HepG2 (cell line): ENCODE results near the gene SNAP23.

Source experiments
- EED ChIP-seq: sonication (generic); formaldehyde crosslinking; IDR thresholded peaks from 2 replicates; pipeline ENCODE4 v1.5.0; 2020; ENCODE audit warnings: mild to moderate bottlenecking, missing genetic modification reagents
- FOXA1 ChIP-seq, 2 experiments: fragments of 450-650 bp in 1 of 2; sonication (generic) in 1 of 2; formaldehyde crosslinking in 1 of 2; IDR thresholded peaks; 2 replicates each; pipeline versions ENCODE4 v1.4.0 to v1.6.1; 2016 to 2020; ENCODE audit warnings: missing genetic modification reagents in 1 of 2
- RBM39 ChIP-seq: fragments of 200-400 bp; formaldehyde crosslinking; IDR thresholded peaks from one replicate; pipeline ENCODE4 v1.6.1; 2018; ENCODE audit warnings: antibody characterized with exemption, mild to moderate bottlenecking, low read depth, low read length; ENCODE audit not compliant: poor library complexity, severe bottlenecking

GRCh38 chr15:42491539-42492225, 3.8 kb upstream of the SNAP23 start:
- TF ChIP-seq FOXA1 (IDR thresholded peaks at IDR 0.05), result no peak
- TF ChIP-seq FOXA1 (CRISPR knock-in tag; IDR thresholded peaks at IDR 0.05), result no peak
- TF ChIP-seq RBM39, result no peak
- TF ChIP-seq EED, result no peak
